NCI-H146 treated with DMSO at 0.1 percent for 48 hours (cell line): ENCODE data around the gene LRRC31.

ENCODE experiments used
- DNase-seq: peaks from one replicate; lab custom pipeline; 2025; ENCODE audit not compliant: unreplicated experiment; lab: John Stamatoyannopoulos, UW

LRRC31 gene

DNA sequence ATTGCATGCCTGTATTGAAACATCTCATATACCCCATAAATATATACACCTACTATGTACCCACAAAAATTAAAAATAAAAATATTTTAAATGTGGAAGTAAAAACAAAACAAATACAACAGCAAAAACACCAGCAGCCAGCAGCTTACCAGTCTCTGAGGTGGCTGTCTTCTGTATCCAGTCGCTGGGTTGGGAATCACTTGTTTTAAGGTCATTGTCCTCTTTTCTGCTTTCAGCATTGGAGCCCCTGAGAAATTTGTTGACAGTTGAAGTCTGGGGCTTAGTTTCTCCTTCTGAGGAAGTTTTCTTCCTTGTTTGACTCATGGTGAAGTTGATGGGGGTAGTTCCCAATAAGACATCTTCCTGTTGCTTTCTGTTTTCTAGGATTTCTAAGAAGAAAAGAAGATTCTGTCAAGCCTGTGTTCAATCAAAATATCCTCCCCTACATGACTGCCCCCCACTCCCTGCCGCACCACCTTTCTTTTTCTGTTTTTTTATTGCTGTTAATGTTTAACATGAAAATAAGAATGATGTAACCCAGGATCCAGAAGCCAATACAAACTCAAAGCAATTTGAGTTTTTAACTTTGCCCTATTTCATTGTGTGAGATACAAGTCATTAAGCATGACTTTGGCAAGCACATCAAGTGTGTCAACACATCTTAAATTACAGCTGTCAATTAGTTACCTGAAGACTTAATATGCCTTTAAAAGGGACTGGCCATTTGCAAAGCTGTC lies at the start of gene LRRC31:
TSS of gene LRRC31 (minus strand) at position 452 of the 737 bp plus-strand sequence. CDS start at position 324, 128 bp downstream.
- DNase-seq, result no peak

DNA sequence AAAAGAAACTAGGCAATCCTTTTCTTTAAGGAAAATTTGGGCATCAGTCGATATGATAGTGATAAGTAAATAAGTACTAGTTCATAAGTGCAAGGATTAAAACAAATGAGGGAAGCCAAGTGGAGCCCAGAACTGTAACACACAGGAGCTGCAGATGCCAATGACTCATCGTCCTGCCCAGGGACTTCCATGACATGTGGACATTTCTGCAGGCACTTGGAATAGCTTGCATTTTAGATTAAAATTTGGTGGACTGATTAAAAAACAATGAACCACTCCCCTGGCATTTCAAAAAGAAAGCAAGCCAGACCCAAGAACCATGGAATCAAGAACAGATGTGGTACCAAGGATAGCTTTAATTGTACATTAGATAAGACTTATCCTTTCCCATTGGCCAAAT lies 44.6 kb upstream of the LRRC31 start:
- DNase-seq, result no peak

DNA sequence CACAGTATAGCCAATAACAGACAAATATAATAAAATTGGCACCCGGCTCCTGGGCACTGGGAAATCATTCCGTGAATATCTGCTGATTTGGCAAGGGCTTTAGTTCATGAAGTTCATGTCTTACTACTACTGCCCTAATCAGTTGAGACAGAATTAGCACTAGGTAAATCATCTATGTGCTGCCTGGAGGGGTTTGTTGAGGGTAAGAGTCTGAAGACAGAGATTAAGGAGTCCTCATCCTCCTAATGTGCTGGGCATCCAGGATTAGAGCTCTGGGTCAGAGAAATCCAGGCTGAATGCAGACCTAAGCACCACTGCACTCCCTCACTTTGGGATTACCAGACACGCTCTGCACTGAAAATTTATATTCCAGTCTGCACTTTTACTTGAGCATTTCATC lies 43.6 kb upstream of the LRRC31 start:
- DNase-seq, result no peak

DNA sequence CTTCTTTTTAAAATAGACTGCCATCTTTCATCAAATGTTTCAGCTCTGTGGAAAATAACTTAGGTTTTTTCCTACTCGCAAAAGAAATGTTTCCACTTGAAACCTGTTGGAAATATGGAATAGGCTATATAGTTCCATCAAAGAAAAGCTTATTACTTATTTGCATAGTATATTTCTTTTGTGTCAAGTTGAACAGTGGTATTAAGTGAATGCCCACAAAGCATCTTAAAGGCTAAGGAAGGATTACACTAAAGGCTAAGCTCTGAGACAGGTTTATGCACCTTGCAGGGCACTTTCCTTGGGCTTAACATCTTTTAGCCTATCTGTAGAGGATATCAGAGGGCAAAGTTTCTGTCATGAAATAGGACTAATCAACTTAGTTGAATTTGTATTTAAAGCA lies 41.5 kb upstream of the LRRC31 start, which contains the start of gene SAMD7:
TSS of gene SAMD7 (plus strand) at position 301 of the 400 bp plus-strand sequence. CDS start 7,927 bp downstream, outside the sequence.
- no peak for DNase-seq

DNA sequence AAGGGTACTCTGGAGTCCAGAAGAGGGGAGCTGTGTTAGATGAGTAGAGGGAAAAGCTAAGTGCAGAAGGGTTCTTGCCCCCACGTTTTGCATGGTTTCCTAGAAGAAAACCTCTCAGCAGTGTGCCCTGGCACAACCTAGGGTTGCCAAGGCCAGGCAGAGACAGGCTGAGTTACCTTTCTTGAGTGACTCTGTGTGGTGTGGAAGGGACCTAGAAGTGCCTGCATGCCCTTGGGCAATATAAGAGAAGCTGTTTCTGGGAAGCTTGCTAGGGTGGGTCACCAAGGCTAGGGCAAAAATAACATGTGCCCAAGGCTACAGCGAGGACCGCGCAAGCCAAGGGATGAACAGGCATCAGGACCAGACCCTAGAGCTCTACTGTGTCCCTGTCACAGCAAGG lies 38.2 kb upstream of the LRRC31 start:
- no peak for DNase-seq

DNA sequence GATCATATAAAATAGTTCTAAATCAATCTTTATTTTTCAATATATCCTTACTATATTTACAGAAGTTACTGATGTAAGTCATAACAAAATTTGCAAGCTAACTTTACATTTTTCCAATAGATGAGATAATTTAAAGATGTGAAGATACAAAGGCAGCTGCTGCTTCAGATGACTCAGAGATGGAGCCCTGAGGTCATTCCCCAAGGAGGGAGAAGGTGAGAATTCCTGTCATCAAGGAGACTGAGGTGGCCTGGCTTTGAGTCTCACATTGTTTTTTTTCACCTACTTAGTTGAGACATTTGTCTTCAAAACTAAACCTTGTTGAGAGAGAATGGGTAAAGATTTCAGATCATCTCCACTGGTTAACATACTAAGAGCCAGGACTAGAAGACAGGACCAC lies 37.7 kb upstream of the LRRC31 start:
- no peak for DNase-seq

DNA sequence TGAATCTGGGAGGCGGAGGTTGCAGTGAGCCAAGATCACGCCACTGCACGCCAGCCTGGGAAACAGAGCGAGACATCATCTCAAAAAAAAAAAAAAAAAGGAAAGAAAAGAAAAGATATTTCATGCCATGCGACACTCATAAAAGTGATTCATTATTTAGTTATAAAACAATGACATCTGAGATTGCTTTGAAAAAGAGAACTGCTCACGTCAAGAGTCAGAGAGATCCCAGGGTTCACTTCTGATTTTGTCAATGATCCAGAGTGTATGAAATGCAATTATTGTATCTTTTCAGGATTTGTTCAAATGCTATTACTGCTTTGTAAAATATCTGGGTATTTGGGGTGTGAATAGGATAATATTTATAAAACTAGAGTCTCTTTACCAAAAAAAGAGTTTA lies 35.7 kb upstream of the LRRC31 start:
- DNase-seq, result no peak

DNA sequence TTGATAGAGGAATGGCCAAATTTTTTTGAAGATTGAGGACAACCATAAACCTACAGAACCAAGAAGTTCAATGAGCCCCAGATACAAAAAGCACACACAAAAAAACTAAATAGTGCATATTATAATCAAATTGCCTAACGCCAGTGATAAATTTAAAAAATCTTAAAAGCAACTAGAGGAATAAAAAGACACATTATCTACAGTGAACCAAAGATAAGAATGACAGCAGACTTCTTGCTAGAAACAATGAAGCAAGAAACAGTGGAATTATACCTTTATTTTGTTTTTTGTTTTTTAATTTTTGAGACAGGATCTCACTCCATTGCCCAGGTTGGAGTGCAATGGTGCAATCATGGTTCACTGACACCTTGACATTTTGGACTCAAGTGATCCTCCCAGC lies 31.7 kb upstream of the LRRC31 start:
- no peak for DNase-seq

DNA sequence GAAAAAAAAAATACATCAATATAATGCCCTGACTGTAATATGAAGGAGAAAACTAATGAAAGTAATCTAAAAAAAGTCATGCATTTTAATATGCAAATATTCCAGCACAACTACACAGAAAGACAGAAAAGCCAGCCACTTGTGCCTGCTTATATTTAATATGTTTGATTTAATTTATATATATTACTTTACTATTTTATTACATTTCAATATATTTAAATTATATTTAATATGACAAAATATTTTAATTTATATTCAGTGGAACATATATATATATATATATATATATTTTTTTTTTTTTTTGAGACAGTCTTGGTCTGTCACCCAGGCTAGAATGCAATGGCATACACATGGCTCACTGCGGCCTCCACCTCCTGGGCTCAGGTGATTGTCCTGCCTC lies 27.5 kb upstream of the LRRC31 start:
- no peak for DNase-seq

DNA sequence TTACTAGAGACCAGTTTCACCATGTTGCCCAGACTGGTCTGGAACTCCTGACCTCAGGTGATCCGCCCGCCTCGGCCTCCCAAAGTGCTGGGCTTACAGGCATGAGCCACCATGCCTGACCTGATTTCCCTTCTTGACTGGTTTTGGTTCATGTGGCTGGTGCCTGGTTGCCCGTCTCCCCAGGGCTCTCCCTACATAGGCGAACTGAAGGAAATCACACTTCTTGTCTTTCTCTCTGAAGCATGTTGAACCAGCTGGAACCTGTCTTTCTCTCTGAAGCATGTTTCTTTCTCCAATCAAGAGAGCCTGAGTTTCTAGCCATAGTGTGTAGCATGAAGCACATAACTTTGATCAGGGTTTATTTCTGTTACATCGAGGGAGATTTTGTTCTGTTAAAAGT lies 25.3 kb upstream of the LRRC31 start:
- no peak for DNase-seq

DNA sequence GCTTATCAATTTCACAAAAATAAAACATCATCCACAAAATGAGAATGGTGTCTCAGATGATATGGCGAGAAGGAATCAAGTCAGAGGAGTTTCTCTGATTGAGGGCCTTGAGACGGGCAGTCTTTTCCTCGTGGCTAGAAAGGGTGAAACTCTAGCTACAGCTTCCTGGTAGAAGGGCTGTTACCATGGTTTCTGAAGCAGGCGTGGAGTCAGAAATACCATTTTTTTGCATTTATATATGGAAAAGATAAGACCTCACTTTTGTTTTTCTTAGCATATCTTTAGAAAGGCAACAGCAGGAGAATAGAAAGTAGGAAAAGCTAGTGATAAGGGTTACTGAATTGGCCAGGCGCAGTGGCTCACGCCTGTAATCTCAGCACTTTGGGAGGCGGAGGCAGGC lies 24.4 kb upstream of the LRRC31 start:
- no peak for DNase-seq

DNA sequence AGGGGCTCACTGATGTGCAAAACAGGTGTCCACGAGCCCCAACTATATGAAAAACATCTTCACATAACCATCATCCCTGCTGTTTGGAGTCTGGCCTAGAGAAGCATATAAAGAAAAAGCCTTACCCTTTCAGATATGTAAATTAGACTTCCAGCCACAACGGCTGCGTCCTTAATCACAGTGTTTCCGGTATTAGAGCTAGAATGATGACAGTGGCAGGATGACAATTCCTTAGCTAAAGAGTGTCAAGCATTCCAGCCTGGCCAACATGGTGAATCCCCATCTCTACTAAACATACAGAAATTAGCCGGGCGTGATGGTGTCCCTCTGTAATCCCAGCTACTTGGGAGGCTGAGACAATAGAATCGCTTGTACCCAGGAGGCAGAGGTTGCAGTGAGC lies 22.2 kb upstream of the LRRC31 start:
- no peak for DNase-seq

DNA sequence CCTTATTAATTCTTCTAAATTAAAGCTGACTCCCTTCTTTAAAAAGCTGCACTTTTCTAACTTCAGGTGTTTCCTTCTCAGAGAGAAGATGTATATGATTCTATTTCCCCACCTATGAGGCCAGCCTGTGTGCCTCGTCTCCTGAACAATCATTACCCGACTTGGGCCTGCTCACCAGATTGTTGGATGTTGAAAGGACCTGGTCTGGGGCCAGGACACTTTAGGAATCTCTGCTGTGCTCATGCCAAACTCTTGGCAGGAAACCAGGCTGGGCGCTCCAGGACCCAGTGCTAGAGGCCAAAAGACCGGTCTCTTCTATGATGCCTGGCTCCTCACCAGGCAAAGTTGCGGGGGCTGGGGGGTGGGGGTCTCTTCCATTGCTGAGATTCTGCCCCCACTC lies 16.9 kb upstream of the LRRC31 start:
- no peak for DNase-seq

DNA sequence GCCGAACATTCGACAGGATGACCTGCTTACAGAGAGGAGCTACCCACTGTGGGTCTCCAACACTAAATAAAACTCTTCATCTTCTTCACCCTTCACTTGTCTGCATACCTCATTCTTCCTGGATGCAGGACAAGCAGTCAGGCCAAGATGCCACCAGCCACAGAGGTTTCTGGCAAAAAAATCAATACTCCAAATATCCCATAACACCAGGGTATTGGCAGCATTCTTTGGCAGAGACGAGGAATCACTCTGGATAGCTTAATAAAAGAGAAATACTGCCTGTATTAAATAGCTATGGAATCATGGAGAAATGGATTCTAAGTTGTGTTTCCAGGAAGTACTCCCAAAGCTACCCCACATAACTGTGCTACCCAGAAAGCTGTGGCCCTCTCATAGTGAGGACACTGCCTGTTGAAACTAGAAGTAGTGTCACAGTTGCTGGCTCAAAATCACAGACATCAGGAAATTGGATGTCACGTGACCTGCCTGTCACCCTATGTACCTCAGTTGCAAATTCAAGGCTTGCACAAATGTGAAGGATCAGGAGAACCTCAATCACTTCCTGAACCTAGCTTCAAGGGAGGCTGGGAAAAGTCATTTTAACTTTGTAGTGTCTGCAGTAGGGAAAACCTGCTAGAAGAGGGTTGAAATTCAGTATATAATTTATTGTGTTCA lies 11.0 kb upstream of the LRRC31 start:
- no peak for DNase-seq

DNA sequence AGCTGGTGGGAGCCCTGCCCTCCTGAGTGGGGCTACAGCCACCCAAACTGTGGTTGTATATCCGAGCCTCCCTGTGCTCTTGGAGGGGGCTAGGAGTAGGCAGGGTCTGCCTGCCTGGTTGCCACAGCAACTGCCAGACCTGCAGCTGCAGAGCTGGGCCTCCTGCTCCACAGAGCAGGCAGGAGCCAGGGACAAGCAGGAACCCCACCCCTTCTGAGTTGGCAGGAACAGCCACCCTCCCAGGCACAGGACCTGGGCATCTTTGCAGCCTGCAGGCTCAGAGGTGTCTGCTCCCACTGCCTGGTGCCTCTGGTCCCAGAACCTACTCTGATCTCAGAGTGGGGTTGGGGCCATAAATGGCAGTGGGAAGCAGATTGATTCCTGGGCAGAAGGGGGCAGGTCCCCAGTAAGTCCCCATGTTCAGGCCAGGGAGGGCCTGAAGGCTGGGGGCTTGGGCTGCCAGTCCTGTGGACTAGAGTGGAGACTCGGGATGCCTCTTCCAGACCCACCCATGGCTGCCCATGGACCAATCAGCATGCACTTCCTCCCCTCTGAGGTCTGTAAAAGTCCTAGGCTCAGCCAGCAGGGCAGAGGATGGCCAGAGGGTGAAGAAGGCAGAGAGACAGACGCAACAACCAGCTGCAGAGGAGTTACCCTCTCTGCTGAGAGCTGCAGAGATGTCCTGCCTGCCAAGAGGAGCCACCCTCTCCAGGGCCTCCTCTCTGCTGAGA lies 10.3 kb upstream of the LRRC31 start:
- DNase-seq, result no peak

DNA sequence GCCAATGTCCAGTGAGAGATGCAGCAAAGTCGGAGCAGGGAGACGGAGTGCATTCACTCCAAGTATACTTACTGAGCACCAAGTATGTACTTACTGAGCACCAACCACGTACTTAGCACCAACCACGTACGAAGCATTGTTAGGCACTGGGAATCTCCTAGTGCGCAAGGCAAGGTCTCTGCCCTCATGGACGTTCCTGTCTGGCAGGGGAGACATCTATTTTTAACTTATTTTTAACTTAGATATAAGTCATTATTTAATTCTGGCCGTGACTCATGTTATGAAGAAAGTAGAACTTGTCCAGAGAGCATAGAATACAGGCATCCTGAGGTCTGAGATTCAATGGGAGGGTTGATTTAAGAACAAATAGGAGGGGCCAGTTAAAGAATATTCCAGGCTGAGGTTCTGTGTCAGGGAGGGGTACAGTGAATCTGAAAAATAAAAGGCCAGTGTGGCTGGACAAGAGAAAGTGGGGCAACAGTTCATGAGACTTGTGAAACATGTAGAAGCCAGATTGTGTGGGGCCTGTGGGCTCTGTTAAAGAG lies 9.3 kb upstream of the LRRC31 start:
- DNase-seq, result no peak

DNA sequence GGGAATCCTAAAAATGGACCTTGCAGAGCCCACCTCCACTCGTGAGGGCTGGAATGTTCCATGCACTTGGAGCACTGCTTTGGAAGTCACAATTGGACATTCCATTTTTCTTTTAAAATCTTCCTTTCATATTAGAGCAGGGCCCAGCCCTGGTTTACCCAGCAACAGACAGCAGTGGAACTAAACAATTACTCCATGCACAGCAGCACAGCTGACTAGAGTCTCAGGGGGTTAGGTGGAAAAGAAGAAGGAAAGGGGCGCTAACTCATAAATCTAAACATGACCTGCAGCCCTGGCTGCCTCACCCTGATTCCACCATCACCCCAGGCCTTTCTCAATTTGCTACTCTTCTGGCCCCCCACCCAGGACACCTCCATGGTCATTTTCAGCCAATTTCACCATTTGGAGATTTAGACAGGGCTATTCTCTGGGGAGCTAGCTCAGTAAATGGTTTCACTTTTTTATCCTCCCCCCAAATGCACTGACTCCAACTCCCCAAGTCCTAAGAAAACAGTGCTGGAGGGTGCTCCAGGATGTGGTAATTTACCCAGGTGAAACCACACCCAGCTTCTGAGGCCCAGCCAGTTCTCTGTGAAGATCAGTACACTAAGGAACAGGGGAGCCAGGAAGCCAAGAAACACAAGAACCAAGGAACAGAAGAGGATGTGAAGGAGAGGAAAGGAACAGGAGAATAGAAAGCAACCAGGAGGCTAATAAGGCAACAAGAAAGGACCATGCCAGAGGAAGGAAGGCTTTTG lies 1.6 kb upstream of the LRRC31 start:
- no peak for DNase-seq

DNA sequence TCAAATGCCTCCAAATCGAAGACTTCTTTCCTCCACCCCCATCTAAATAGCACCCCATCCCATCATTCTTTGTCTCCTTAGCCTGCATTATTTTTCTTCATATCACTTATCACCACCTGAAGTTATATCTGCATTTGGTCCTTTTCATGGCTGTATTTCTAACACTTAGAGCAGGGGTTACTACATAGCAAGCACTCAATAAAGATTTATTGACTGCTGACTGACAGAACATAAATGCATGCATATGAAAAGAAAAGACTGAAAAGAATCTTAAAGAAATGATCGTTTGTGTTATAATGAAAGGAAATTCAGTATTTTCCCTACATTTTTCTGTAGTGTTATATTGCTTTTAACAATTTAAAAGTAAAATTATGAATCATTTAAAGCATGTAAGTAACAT lies 1.4 kb downstream of the LRRC31 start:
- DNase-seq, result no peak

DNA sequence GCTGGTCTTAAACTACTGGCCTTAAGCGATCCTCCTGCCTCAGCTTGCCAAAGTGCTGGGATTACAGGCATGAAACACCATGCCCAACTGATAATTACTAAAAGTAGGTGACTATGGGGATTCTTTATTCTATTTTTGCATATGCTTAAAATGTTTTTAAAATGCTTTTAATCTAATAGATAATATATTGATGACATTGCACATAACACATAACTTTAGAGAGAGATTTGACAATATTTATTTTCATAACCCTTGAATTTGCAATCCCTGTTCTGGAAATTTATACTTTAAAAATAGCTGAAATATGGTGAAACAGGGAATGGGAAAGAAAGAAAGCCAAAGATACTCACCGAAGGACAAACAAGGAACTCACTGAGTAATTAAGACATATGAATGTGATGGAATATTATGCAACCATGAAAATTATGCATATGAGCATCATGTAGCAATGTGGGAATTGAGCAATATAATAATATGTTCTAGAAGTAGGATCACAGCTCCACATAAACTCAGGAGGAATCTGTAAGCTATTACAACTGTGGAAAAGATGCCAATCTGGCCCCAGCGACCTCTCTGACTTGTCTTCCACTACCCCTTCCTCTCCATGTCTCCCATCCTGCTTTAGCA lies 2.0 kb downstream of the LRRC31 start:
- no peak for DNase-seq

DNA sequence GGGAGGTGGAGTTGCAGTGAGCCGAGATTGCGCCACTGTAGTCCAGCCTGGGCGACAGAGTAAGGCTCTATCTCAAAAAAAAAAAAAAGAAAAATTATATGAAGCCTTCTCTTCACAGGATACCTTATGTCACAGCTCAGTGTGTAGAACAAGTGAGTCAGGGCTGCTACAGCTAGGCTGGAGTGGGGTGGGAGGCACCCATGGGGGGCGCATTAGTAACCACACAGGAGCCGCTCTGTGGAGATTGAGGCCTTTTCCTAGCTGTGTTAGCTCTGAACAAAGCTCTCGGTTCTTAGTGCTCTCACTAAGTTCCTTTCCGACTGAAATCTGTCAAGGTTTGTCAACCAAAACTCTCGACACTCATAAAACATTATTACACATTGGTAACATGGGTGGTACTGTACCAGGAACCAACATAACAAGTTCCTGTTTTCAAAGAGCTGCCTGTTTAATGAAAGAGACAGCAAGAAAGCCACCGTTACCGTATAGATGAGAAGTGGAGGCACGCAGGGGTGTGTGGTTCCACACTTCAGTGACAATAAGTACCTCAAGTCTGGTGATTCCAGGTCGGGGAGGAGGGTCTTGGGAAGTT lies 4.5 kb downstream of the LRRC31 start:
- no peak for DNase-seq
